Mesodermal cell (in vitro differentiated cells): ENCODE measurements around the gene CAMSAP2.

Experiments used
- H3K27ac ChIP-seq: 2 replicates; pipeline ENCODE4 v1.7.0; 2013; ENCODE audit warnings: mild to moderate bottlenecking, low read depth, low read length, moderate library complexity; ENCODE audit not compliant: severe bottlenecking
- H3K36me3 ChIP-seq: 2 replicates; pipeline ENCODE4 v1.7.1; 2013; ENCODE audit warnings: mild to moderate bottlenecking, low read length, moderate library complexity; ENCODE audit not compliant: control insufficient read depth, insufficient read depth
- H3K4me1 ChIP-seq: one replicate; pipeline ENCODE4 v1.7.1; 2013; ENCODE audit warnings: mild to moderate bottlenecking, low read length; ENCODE audit not compliant: insufficient read depth, control insufficient read depth, poor library complexity, severe bottlenecking
- H3K4me3 ChIP-seq: 2 replicates; pipeline ENCODE4 v1.7.0; 2013; ENCODE audit warnings: low read length, control low read depth, mild to moderate bottlenecking; ENCODE audit not compliant: insufficient read depth, poor library complexity, severe bottlenecking; ENCODE audit errors: extremely low read depth
- H3K9me3 ChIP-seq: 2 replicates; pipeline ENCODE4 v1.7.1; 2013; ENCODE audit warnings: mild to moderate bottlenecking, low read length, moderate library complexity; ENCODE audit not compliant: control insufficient read depth
- WGBS, 2 experiments: methylation state at CpG; one replicate each; pipeline ENCODE4 v1.1.5; 2013; ENCODE audit warnings: missing lambda C conversion rate in 2 of 2; ENCODE audit not compliant: insufficient coverage in 2 of 2; 5-methylcytosine and 5-hydroxymethylcytosine counted together

CAMSAP2 gene

DNA sequence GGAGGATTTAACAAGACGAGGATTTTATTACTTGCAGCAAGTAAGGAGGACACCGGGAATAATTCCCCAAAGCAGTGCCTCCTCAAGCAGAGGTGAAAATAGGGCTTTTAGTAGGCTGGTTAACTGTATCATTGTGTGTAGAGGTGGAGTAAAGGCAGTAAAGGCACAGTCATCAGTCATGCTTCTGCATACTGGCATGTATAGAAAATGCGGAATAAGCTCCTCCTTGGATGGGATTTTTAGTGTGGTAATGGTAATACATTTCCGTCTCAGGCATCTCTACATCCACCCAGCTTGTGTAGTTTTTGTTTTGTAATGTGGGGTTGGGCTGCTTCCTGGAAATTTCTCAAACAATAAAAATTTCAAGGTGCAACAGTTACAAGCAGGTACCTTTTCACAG is 106.7 kb downstream of the CAMSAP2 start:
- Histone ChIP-seq H3K36me3 (peaks cover 71% of the 10 kb centered on the region), H3K9me3 (no peaks in the 10 kb centered on the region), H3K4me3 (no peak overlapping the region), H3K4me1 (no peaks in the 10 kb centered on the region), H3K27ac (no peak overlapping the region)
- WGBS, 2 experiments: 85 to 88% methylated on average over 2 of the region's 4 CpGs

DNA sequence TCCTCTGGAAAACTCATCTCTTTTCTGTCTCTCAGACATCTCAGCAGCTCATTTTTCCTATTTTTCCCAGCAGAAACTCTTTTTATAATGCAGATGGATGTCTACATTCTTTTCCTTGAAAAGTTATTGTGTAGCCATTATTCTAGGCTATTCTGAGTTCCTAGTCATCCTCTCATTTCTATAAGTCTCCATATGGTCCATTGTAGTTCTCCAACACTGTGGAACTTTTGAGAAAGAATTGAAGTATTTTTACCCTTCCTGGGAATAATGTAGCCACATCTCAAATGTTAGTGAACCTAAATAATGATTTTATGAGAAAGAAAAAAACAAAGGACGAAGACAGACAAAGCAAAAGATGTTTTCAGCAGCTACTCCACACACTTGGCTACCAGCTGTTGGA is 107.7 kb downstream of the CAMSAP2 start:
- Histone ChIP-seq H3K27ac (no peak overlapping the region), H3K36me3 (peaks cover 80% of the 10 kb centered on the region), H3K9me3 (no peaks in the 10 kb centered on the region), H3K4me1 (no peaks in the 10 kb centered on the region), H3K4me3 (no peak overlapping the region)
- WGBS, 2 experiments: no CpG with 5 or more reads among the region's 1 CpG

- WGBS, 2 experiments: 90 to 95% methylated on average over 3 to 4 of the region's 6 CpGs
- no peak overlapping the region for H3K4me3 ChIP-seq
- H3K36me3 ChIP-seq: peaks cover 78% of the 10 kb centered on the region
- no peak overlapping the region for H3K27ac ChIP-seq
- no peaks in the 10 kb centered on the region for H3K9me3 ChIP-seq
- H3K4me1 ChIP-seq: no peaks in the 10 kb centered on the region
Observed at GRCh38 chr1:200849430-200849829, 110.7 kb downstream of the CAMSAP2 start.

DNA sequence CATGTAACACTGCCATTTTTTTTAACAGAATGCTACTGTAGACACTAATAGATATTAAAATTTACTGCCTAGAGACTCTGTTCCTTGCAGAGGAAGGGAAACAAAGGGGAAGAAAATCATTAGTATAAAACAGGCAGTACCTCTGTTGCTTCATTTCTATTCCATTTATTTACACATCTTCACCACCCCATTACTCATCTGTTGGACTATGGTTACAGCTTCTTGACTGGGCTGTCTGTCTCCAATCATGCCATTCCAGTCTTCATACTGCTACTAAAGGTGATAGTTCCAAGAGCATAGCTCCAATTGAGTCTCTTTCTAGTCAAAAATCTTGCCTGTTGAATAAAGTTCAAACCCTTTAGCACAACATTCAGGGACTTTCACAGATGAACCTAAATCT is 111.9 kb downstream of the CAMSAP2 start:
- H3K4me3 ChIP-seq: no peak overlapping the region
- no peaks in the 10 kb centered on the region for H3K4me1 ChIP-seq
- peaks cover 74% of the 10 kb centered on the region for H3K36me3 ChIP-seq
- H3K27ac ChIP-seq: no peak overlapping the region
- H3K9me3 ChIP-seq: no peaks in the 10 kb centered on the region

DNA sequence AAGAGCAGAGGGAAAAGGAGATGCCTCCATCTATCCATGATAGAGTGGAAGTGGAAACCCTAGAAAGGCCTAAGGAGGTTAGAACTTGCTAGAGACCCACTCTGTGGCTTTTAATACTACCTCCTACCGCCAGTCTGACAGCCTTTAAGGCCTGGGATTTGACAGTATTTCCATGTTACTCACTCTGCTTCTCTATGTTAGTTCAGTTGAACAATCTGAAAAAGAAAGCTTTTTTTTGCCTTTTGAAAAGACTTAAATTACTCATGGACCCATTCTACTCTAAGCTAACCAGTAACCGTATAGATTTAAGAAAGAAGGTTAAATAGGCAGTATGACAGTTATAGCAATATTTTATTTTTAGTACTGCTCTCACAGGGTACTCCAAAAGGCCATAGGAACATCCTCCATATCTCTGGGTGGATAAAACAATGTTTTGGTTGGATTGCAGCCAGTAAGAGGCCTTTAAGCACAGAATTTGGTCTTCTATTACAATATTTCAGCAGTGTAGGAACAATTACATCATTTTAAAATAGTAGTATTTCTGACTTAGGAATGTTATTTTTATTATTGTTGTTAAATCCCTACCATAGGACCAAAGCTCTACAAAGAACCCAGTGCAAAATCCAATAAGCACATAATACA is 118.1 kb downstream of the CAMSAP2 start:
- peaks cover 54% of the 10 kb centered on the region for H3K36me3 ChIP-seq

GRCh38 chr1:200857804-200858203 is 119.1 kb downstream of the CAMSAP2 start:
- Histone ChIP-seq H3K27ac (no peak overlapping the region), H3K9me3 (no peaks in the 10 kb centered on the region), H3K4me3 (no peak overlapping the region), H3K36me3 (peaks cover 54% of the 10 kb centered on the region), H3K4me1 (no peaks in the 10 kb centered on the region)
- WGBS, 2 experiments: 100% methylated on average over 1 of the region's 1 CpG; no CpG with 5 or more reads in 1 of the 2 experiments

More for the DNA sequence above, 118.1 kb downstream of the CAMSAP2 start:
- Histone ChIP-seq H3K4me1 (no peaks in the 10 kb centered on the region), H3K27ac (no peak overlapping the region), H3K4me3 (no peak overlapping the region), H3K9me3 (no peaks in the 10 kb centered on the region)
- no CpG with 5 or more reads among the region's 2 CpGs for WGBS, 2 experiments

- Histone ChIP-seq H3K27ac (no peak overlapping the region), H3K4me1 (no peaks in the 10 kb centered on the region), H3K36me3 (peaks cover 35% of the 10 kb centered on the region), H3K9me3 (no peaks in the 10 kb centered on the region), H3K4me3 (no peak overlapping the region)
- 86 to 100% methylated on average over 1 of the region's 2 CpGs for WGBS, 2 experiments
Observed at GRCh38 chr1:200861937-200862647, 123.4 kb downstream of the CAMSAP2 start.

DNA sequence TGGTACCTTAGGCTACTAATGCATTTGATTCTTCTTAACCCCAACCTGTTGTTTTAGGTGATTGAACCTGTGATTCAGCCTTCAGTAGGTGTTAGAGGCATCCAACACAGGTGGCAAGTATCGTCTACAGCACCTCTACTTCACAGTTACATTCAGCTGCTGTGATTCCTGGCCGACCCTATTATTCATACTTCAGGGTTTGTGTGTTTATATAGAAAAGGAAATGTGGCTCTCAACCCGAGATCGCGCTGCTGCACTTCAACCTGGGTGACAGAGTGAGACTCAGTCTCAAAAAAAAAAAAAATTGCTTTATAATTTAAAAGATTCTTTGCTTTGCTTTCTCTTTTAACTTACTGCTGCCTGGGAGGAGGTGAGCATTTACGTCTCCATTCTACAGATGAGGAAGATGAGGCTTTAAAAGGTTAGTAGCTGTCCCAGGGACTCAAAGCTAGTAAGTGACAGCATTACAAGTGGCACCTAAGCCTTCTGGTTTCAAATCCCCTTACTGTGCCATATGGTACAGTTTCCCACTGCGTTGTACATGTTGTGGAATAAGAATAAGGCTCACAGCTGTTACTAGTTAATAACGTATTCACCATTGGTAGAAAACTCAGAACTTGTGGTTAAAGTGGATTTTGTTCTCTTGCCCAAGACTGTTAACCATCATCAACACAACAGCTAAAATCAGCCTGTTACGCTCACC is 124.2 kb downstream of the CAMSAP2 start:
- Histone ChIP-seq H3K4me3 (no peak overlapping the region), H3K36me3 (peaks cover 27% of the 10 kb centered on the region), H3K4me1 (no peaks in the 10 kb centered on the region), H3K27ac (no peak overlapping the region), H3K9me3 (no peaks in the 10 kb centered on the region)
- WGBS, 2 experiments: 83% methylated on average over 1 of the region's 9 CpGs; no CpG with 5 or more reads in 1 of the 2 experiments

DNA sequence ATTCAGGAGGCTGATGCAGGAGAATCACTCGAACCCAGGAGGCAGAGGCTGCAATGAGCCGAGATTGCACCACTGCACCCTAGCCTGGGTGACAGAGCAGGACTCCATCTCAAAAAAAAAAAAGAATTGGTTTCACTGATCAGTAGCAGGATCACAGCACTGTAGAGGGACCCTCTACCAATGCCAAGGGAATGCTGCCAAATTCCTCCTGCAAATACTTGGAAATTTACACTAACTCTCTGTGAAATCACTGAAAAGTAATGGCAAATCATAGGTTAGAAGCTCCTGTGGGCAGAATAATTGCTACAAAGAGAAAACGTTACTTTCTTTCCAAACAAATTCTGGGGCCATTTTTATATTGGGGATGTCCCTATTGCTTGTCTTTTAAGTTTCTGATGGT is 127.4 kb downstream of the CAMSAP2 start:
- WGBS, 2 experiments: 97 to 100% methylated on average over 2 to 3 of the region's 3 CpGs
- H3K9me3 ChIP-seq: no peaks in the 10 kb centered on the region
- H3K4me3 ChIP-seq: no peak overlapping the region
- H3K4me1 ChIP-seq: no peaks in the 10 kb centered on the region
- no peak overlapping the region for H3K27ac ChIP-seq
- H3K36me3 ChIP-seq: peaks cover 18% of the 10 kb centered on the region

- Histone ChIP-seq H3K36me3 (peaks cover 18% of the 10 kb centered on the region), H3K4me1 (no peaks in the 10 kb centered on the region), H3K27ac (no peak overlapping the region), H3K9me3 (no peaks in the 10 kb centered on the region), H3K4me3 (no peak overlapping the region)
- WGBS, 2 experiments: 45 to 70% methylated on average over 2 of the region's 5 CpGs
Observed at GRCh38 chr1:200866521-200866920, 127.8 kb downstream of the CAMSAP2 start.
